Neuronal stem cell (in vitro differentiated cells): Measurements from ENCODE around the gene SPATA45.

Experiments used
- DNase-seq: peaks from one replicate; pipeline ENCODE4 v3.0.0-alpha.2; 2013; ENCODE audit warnings: low spot score
- H2AFZ ChIP-seq: one replicate; pipeline ENCODE4 v1.6.1; 2013; ENCODE audit warnings: mild to moderate bottlenecking, low read length, inconsistent platforms
- H2AK5ac ChIP-seq: 2 replicates; pipeline ENCODE4 v1.6.1; 2013; ENCODE audit warnings: low read depth, mild to moderate bottlenecking, inconsistent platforms, low read length, moderate library complexity, mixed read lengths
- H2BK120ac ChIP-seq: 2 replicates; pipeline ENCODE4 v1.6.1; 2013; ENCODE audit warnings: low read depth, mild to moderate bottlenecking, inconsistent platforms, low read length, moderate library complexity, mixed read lengths
- H2BK12ac ChIP-seq: one replicate; pipeline ENCODE4 v1.6.1; 2013; ENCODE audit warnings: low read length, inconsistent platforms
- H2BK15ac ChIP-seq: 2 replicates; pipeline ENCODE4 v1.6.1; 2013; ENCODE audit warnings: mild to moderate bottlenecking, low read length, inconsistent platforms, mixed read lengths
- H2BK5ac ChIP-seq: one replicate; pipeline ENCODE4 v1.6.1; 2013; ENCODE audit warnings: inconsistent platforms, mild to moderate bottlenecking, low read length, moderate library complexity
- H3K14ac ChIP-seq: one replicate; pipeline ENCODE4 v1.6.1; 2013; ENCODE audit warnings: low read length, inconsistent platforms
- H3K18ac ChIP-seq: 2 replicates; pipeline ENCODE4 v1.6.1; 2013; ENCODE audit warnings: low read length, inconsistent platforms
- H3K23ac ChIP-seq: 2 replicates; pipeline ENCODE4 v1.6.1; 2013; ENCODE audit warnings: low read depth, mild to moderate bottlenecking, mixed read lengths, low read length, inconsistent platforms; ENCODE audit not compliant: poor library complexity
- H3K27ac ChIP-seq: replicated peaks from 3 replicates; pipeline ENCODE4 v1.5.1; 2013; ENCODE audit warnings: low read length, inconsistent platforms
- H3K27me3 ChIP-seq, 3 experiments: 2 replicates each; pipeline ENCODE4 v1.6.1; 2013; ENCODE audit warnings: low read length in 3 of 3, mild to moderate bottlenecking in 2 of 3, inconsistent platforms in 1 of 3, low read depth in 1 of 3, mixed read lengths in 1 of 3, moderate library complexity in 1 of 3; ENCODE audit not compliant: control insufficient read depth in 3 of 3, insufficient read depth in 3 of 3
- H3K36me3 ChIP-seq, 2 donors: replicated peaks in 1 of 2; 2 replicates each; pipeline ENCODE4 v1.6.1; 2013; ENCODE audit warnings: low read length in 2 of 2; ENCODE audit not compliant: control insufficient read depth in 2 of 2, insufficient read depth in 2 of 2
- H3K4ac ChIP-seq: 2 replicates; pipeline ENCODE4 v1.6.1; 2013; ENCODE audit warnings: inconsistent platforms, mild to moderate bottlenecking, low read length, moderate library complexity
- H3K4me1 ChIP-seq, 2 donors: 1 replicate in 1 of 2; 2 replicates in 1 of 2; pipeline ENCODE4 v1.6.1; 2013; ENCODE audit warnings: low read length in 2 of 2, low read depth in 1 of 2; ENCODE audit not compliant: control insufficient read depth in 2 of 2, insufficient read depth in 1 of 2
- H3K4me2 ChIP-seq: one replicate; pipeline ENCODE4 v1.6.1; 2013; ENCODE audit warnings: mild to moderate bottlenecking, low read length, inconsistent platforms; ENCODE audit not compliant: insufficient read depth, poor library complexity, severe bottlenecking
- H3K4me3 ChIP-seq, 2 donors: 2 replicates each; pipeline ENCODE4 v1.5.1; 2013; ENCODE audit warnings: low read length in 2 of 2, mild to moderate bottlenecking in 2 of 2, inconsistent platforms in 1 of 2, moderate library complexity in 1 of 2
- H3K79me1 ChIP-seq: one replicate; pipeline ENCODE4 v1.6.1; 2013; ENCODE audit warnings: low read depth, mild to moderate bottlenecking, inconsistent platforms, low read length, moderate library complexity
- H3K9ac ChIP-seq: one replicate; pipeline ENCODE4 v1.6.1; 2013; ENCODE audit warnings: mild to moderate bottlenecking, low read depth, low read length, inconsistent platforms; ENCODE audit not compliant: poor library complexity
- H3K9me3 ChIP-seq, 2 donors: replicated peaks in 1 of 2; 2 replicates each; pipeline versions ENCODE3 to v1.6.1; 2013; ENCODE audit warnings: low read length in 2 of 2, mild to moderate bottlenecking in 2 of 2, inconsistent platforms in 1 of 2, low read depth in 1 of 2, mixed read lengths in 1 of 2, moderate library complexity in 1 of 2; ENCODE audit not compliant: control insufficient read depth in 2 of 2, insufficient read depth in 1 of 2
- H4K8ac ChIP-seq: one replicate; pipeline ENCODE4 v1.6.1; 2013; ENCODE audit warnings: low read depth, mild to moderate bottlenecking, inconsistent platforms, low read length, moderate library complexity
- H4K91ac ChIP-seq: one replicate; pipeline ENCODE4 v1.6.1; 2013; ENCODE audit warnings: low read length, low read depth, mild to moderate bottlenecking, inconsistent platforms; ENCODE audit not compliant: poor library complexity
- WGBS, 2 donors: extraction: QIAGEN DNeasy Blood & Tissue Kit; methylation state at CpG; one replicate each; pipeline ENCODE4 v1.1.7; 2013; ENCODE audit warnings: missing lambda C conversion rate in 2 of 2, mixed read lengths in 1 of 2; ENCODE audit not compliant: insufficient read length in 2 of 2, insufficient replicate concordance in 1 of 2; ENCODE audit errors: extremely low coverage in 2 of 2; 5-methylcytosine and 5-hydroxymethylcytosine counted together

Gene SPATA45

GRCh38 chr1:212794561-212795014, 52.9 kb downstream of the SPATA45 start:
- no peak for DNase-seq
- no peak overlapping the region for H2BK15ac ChIP-seq
- H2BK120ac ChIP-seq = no peak overlapping the region
- peaks cover 4% of the 10 kb centered on the region for H3K79me1 ChIP-seq
- H2AK5ac ChIP-seq = no peak overlapping the region
- no peak overlapping the region for H2BK12ac ChIP-seq
- H3K4me2 ChIP-seq = no peak overlapping the region
- H3K14ac ChIP-seq = no peak overlapping the region
- no peak overlapping the region for H2AFZ ChIP-seq
- no peak overlapping the region for H3K27ac ChIP-seq
- no peak overlapping the region for H3K4ac ChIP-seq
- H3K9ac ChIP-seq = no peak overlapping the region
- no peaks in the 10 kb centered on the region for H3K27me3 ChIP-seq
- H3K9me3 ChIP-seq = no peaks in the 10 kb centered on the region
- H3K36me3 ChIP-seq = peaks cover 0 to 33% of the 10 kb centered on the region in 2 donors
- no peak overlapping the region for H3K4me3 ChIP-seq
- no peak overlapping the region for H2BK5ac ChIP-seq
- peaks cover 0 to 2% of the 10 kb centered on the region in 2 donors for H3K4me1 ChIP-seq
- WGBS, 2 donors = no CpG with 5 or more reads among the region's 1 CpG
- H4K8ac ChIP-seq = no peak overlapping the region
- no peak overlapping the region for H4K91ac ChIP-seq
- H3K23ac ChIP-seq = no peak overlapping the region
- no peak overlapping the region for H3K18ac ChIP-seq

- no peak overlapping the region for H3K4ac ChIP-seq
- H3K14ac ChIP-seq = no peak overlapping the region
- H3K9me3 ChIP-seq = no peaks in the 10 kb centered on the region
- no peak overlapping the region for H2BK5ac ChIP-seq
- peak overlapping the region; percentile 78 for H3K9ac ChIP-seq
- no peak overlapping the region for H4K8ac ChIP-seq
- no peak overlapping the region for H3K18ac ChIP-seq
- H2AK5ac ChIP-seq = no peak overlapping the region
- no CpG with 5 or more reads among the region's 16 CpGs for WGBS, 2 donors
- H2BK12ac ChIP-seq = no peak overlapping the region
- H3K27me3 ChIP-seq = no peaks in the 10 kb centered on the region
- peaks cover 0 to 2% of the 10 kb centered on the region in 2 donors for H3K4me1 ChIP-seq
- H2BK120ac ChIP-seq = no peak overlapping the region
- H4K91ac ChIP-seq = no peak overlapping the region
- H3K36me3 ChIP-seq = peaks cover 0 to 38% of the 10 kb centered on the region in 2 donors
- H2AFZ ChIP-seq = peak overlapping the region; percentile 95
- H3K4me3 ChIP-seq = peak overlapping the region; percentile 89 to 90
- H3K79me1 ChIP-seq = peaks cover 4% of the 10 kb centered on the region
- H3K27ac ChIP-seq = no peak overlapping the region
- H2BK15ac ChIP-seq = no peak overlapping the region
- no peak for DNase-seq
- no peak overlapping the region for H3K23ac ChIP-seq
- peak overlapping the region; percentile 59 for H3K4me2 ChIP-seq
Measured at GRCh38 chr1:212792396-212792908, 55.0 kb downstream of the SPATA45 start.

GRCh38 chr1:212791676-212792395, 55.6 kb downstream of the SPATA45 start, which contains the start of the genes NSL1 and TATDN3:
Gene NSL1, minus strand, starts transcription at chr1:212791777. Its CDS starts 14 bp downstream, at chr1:212791763.
Gene TATDN3, plus strand, starts transcription at chr1:212791894. Its CDS starts 28 bp downstream, at chr1:212791922.
- DNase-seq = peak; percentile 97
- Histone ChIP-seq H3K14ac (no peak within 1 kb of the TSS), H2BK5ac (no peak within 1 kb of the TSS), H3K4me3 (peak within 1 kb of the TSS; percentile 89 to 90), H2BK15ac (no peak within 1 kb of the TSS), H3K79me1 (peaks cover 4% of the 10 kb centered on the region), H4K91ac (no peak within 1 kb of the TSS), H4K8ac (no peak within 1 kb of the TSS), H2BK12ac (no peak within 1 kb of the TSS), H3K4ac (no peak within 1 kb of the TSS), H3K23ac (peak within 1 kb of the TSS; percentile 29), H3K9ac (peak within 1 kb of the TSS; percentile 97), H2AFZ (peak within 1 kb of the TSS; percentile 95), H2AK5ac (no peak within 1 kb of the TSS), H3K18ac (peak within 1 kb of the TSS; percentile 99), H2BK120ac (no peak within 1 kb of the TSS), H3K9me3 (no peaks in the 10 kb centered on the region), H3K27me3 (no peaks in the 10 kb centered on the region), H3K27ac (peak within 1 kb of the TSS; percentile 62), H3K4me1 (peaks cover 0 to 2% of the 10 kb centered on the region in 2 donors), H3K4me2 (peak within 1 kb of the TSS; percentile 59), H3K36me3 (peaks cover 1 to 38% of the 10 kb centered on the region in 2 donors)
- WGBS, 2 donors = no CpG with 5 or more reads among the region's 46 CpGs

- peak overlapping the region; percentile 56 for H3K4me2 ChIP-seq
- no CpG with 5 or more reads among the region's 22 CpGs for WGBS, 2 donors
- H3K4me3 ChIP-seq = peak overlapping the region; percentile 89 to 90
- H3K4ac ChIP-seq = no peak overlapping the region
- no peak overlapping the region for H2BK12ac ChIP-seq
- H3K23ac ChIP-seq = peak overlapping the region; percentile 29
- no peaks in the 10 kb centered on the region for H3K9me3 ChIP-seq
- H3K14ac ChIP-seq = no peak overlapping the region
- no peak overlapping the region for H4K8ac ChIP-seq
- no peak overlapping the region for H4K91ac ChIP-seq
- H2AFZ ChIP-seq = peak overlapping the region; percentile 95
- peak overlapping the region; percentile 97 for H3K9ac ChIP-seq
- no peak overlapping the region for H2BK5ac ChIP-seq
- H3K4me1 ChIP-seq = peaks cover 0 to 2% of the 10 kb centered on the region in 2 donors
- no peak overlapping the region for H3K27ac ChIP-seq
- H3K36me3 ChIP-seq = peaks cover 2 to 38% of the 10 kb centered on the region in 2 donors
- no peaks in the 10 kb centered on the region for H3K27me3 ChIP-seq
- no peak overlapping the region for H2BK15ac ChIP-seq
- DNase-seq = no peak
- no peak overlapping the region for H2AK5ac ChIP-seq
- H3K18ac ChIP-seq = peak overlapping the region; percentile 99
- H3K79me1 ChIP-seq = peaks cover 4% of the 10 kb centered on the region
- no peak overlapping the region for H2BK120ac ChIP-seq
Measured at GRCh38 chr1:212791261-212791675, 56.2 kb downstream of the SPATA45 start.
